Naive thymus-derived CD4-positive, alpha-beta T cell (primary cell): ENCODE results near the gene TTC36. TPM values are rescaled to one million over a fixed set of nuclear protein-coding genes. Genes with fewer than 3 reads are reported as not detected.

Experiments
- ATAC-seq: fragments of 150-1000 bp; cut with Tn5 transposase; 2 replicates; pipeline ENCODE4 v1.10.0; 2021; ENCODE audit warnings: mild to moderate bottlenecking, moderate library complexity
- CTCF ChIA-PET: fragments of 350-600 bp; sonication (Branson Sonifier 250); formaldehyde crosslinking; loops from one replicate; lab custom pipeline; 2021; ENCODE audit warnings: antibody characterized with exemption; lab: Charles Lee
- POLR2A ChIA-PET: fragments of 350-600 bp; sonication (Branson Sonifier 250); formaldehyde crosslinking; loops from one replicate; lab custom pipeline; 2021; ENCODE audit warnings: antibody characterized with exemption, inconsistent platforms; lab: Charles Lee
- DNase-seq, 9 donors: peaks; one replicate each; pipeline versions ENCODE4 v3.0.0 to v3.0.0-alpha.2; 2020 to 2022; ENCODE audit warnings: mixed read lengths in 1 of 9
- H3K27ac ChIP-seq: one replicate; pipeline ENCODE4 v1.7.0; 2013; ENCODE audit warnings: mild to moderate bottlenecking, low read depth, low read length, moderate library complexity
- H3K27me3 ChIP-seq, 2 donors: one replicate each; pipeline ENCODE4 v1.7.0; 2013; ENCODE audit warnings: low read length in 2 of 2, mild to moderate bottlenecking in 2 of 2, moderate library complexity in 2 of 2; ENCODE audit not compliant: control insufficient read depth in 2 of 2, insufficient read depth in 2 of 2
- H3K36me3 ChIP-seq, 3 experiments: 1 replicate in 2 of 3; 2 replicates in 1 of 3; pipeline ENCODE4 v1.7.0; 2013; ENCODE audit warnings: low read length in 3 of 3, mild to moderate bottlenecking in 3 of 3, moderate library complexity in 1 of 3; ENCODE audit not compliant: insufficient read depth in 3 of 3, control insufficient read depth in 2 of 3
- H3K4me1 ChIP-seq, 2 donors: one replicate each; pipeline ENCODE4 v1.7.0; 2013; ENCODE audit warnings: low read length in 2 of 2, mild to moderate bottlenecking in 2 of 2, moderate library complexity in 1 of 2; ENCODE audit not compliant: control insufficient read depth in 2 of 2, insufficient read depth in 2 of 2
- H3K4me3 ChIP-seq: 2 replicates; pipeline ENCODE4 v1.7.0; 2013; ENCODE audit warnings: mild to moderate bottlenecking, low read length
- H3K9me3 ChIP-seq, 3 experiments: 1 replicate in 2 of 3; 2 replicates in 1 of 3; pipeline ENCODE4 v1.7.0; 2013; ENCODE audit warnings: low read length in 3 of 3; ENCODE audit not compliant: control insufficient read depth in 2 of 3
- H3K27ac Mint-ChIP-seq, 9 donors: one replicate each; pipeline ENCODE4 v1.8.0; 2020 to 2022; ENCODE audit warnings: mixed read lengths in 9 of 9, mild to moderate bottlenecking in 8 of 9, moderate library complexity in 5 of 9, inconsistent platforms in 2 of 9
- H3K27me3 Mint-ChIP-seq, 5 donors: one replicate each; pipeline ENCODE4 v1.8.0; 2021 to 2022; ENCODE audit warnings: mixed read lengths in 5 of 5, mild to moderate bottlenecking in 1 of 5
- H3K36me3 Mint-ChIP-seq, 5 donors: one replicate each; pipeline ENCODE4 v1.8.0; 2020 to 2022; ENCODE audit warnings: mixed read lengths in 5 of 5, mild to moderate bottlenecking in 3 of 5, inconsistent platforms in 1 of 5
- H3K4me1 Mint-ChIP-seq, 7 donors: one replicate each; pipeline ENCODE4 v1.8.0; 2020 to 2022; ENCODE audit warnings: mixed read lengths in 7 of 7, mild to moderate bottlenecking in 3 of 7, inconsistent platforms in 1 of 7
- H3K4me3 Mint-ChIP-seq, 10 donors: one replicate each; pipeline ENCODE4 v1.8.0; 2020 to 2022; ENCODE audit warnings: mild to moderate bottlenecking in 10 of 10, mixed read lengths in 10 of 10, moderate library complexity in 6 of 10, inconsistent platforms in 2 of 10
- H3K9me3 Mint-ChIP-seq, 11 donors: one replicate each; pipeline ENCODE4 v1.8.0; 2020 to 2022; ENCODE audit warnings: mixed read lengths in 11 of 11, mild to moderate bottlenecking in 4 of 11, inconsistent platforms in 1 of 11, moderate library complexity in 1 of 11
- intact Hi-C, 2 donors: fragments of 100-400 bp; cut with micrococcal nuclease; formaldehyde crosslinking; loops; one replicate each; pipeline ENCODE4 v1.15.1; 2023
- polyA plus RNA-seq, 2 donors: library from polyadenylated mRNA; unstranded; fragments of 300-500 nt; fragmentation: Illumina TruSeq; gene quantifications; one replicate each; pipeline ENCODE4 v1.2.3, GENCODE V29; 2021
- total RNA-seq, 6 experiments: library from RNA in 5 of 6; stranded (reverse) in 5 of 6; gene quantifications; 1 replicate in 5 of 6; 2 replicates in 1 of 6; pipeline ENCODE4 v1.2.3 and lab custom pipeline; 2021 to 2026

TTC36 gene
- total and polyA plus RNA-seq, 7 experiments from 2014 or later = 0.29 to 2.7 (median 1.1) TPM

DNA sequence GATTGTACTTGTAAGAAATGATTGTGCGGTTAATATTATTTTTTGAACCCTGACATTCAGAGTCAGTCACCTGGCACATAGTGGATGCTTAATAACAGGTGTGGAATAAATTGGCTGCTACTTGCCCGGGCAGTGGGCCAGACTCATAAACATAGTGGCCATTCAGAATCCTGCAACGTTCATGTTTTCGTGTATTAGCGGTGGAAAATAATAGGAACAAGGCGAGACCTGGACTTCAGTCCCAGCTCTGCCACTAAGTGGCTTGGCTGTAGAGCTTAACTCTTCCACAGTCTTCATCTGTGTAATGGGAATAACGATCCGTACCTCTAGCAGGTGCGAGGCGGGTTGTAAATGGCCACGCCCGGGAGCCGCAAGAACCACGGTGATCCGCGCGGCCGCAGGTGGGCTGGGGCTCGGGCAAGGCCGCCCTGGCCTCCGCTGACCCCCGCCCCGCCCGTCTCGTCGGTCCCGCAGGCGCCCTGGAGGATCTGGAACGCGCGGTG is 3.0 kb downstream of the TTC36 start:
- Mint-ChIP-seq H3K4me1 (peaks cover 24 to 51% (median 45%) of the 10 kb centered on the region in 7 donors), H3K36me3 (peaks cover 0 to 5% (median 0%) of the 10 kb centered on the region in 5 donors), H3K4me3 (peak overlapping the region; percentile 92 to 99 (median 94)), H3K27me3 (peaks cover 0 to 3% (median 0%) of the 10 kb centered on the region in 5 donors), H3K9me3 (peaks cover 0 to 4% (median 0%) of the 10 kb centered on the region in 11 donors), H3K27ac (peak overlapping the region in 8 of 9 donors; percentile 71 to 96 (median 85))
- ATAC-seq (no peak), DNase-seq (no peak)
- Histone ChIP-seq H3K27me3 (no peaks in the 10 kb centered on the region), H3K4me3 (peak overlapping the region; percentile 83), H3K4me1 (peaks cover 13 to 14% of the 10 kb centered on the region in 2 donors), H3K9me3 (no peaks in the 10 kb centered on the region), H3K27ac (peak overlapping the region; percentile 83), H3K36me3 (peaks cover 0 to 25% (median 0%) of the 10 kb centered on the region in 3 experiments)
- intact Hi-C loops = loop anchor here (1.0 to 2.0 kb wide), 3 partner anchors 79 to 225 kb away; partner anchors contain the start of gene CD3E (in 1 of the 2)
- CTCF ChIA-PET = interaction anchor here (0.6 kb wide), 1 partner anchor 241 kb away, joined by 3 read pairs; no protein-coding TSS in a partner anchor
- POLR2A ChIA-PET = interaction anchor here (0.6 to 1.4 kb wide), 9 partner anchors 11 to 256 kb away, joined by 3 to 4 read pairs (median 3); partner anchors contain the start of genes ARCN1 and KMT2A

DNA sequence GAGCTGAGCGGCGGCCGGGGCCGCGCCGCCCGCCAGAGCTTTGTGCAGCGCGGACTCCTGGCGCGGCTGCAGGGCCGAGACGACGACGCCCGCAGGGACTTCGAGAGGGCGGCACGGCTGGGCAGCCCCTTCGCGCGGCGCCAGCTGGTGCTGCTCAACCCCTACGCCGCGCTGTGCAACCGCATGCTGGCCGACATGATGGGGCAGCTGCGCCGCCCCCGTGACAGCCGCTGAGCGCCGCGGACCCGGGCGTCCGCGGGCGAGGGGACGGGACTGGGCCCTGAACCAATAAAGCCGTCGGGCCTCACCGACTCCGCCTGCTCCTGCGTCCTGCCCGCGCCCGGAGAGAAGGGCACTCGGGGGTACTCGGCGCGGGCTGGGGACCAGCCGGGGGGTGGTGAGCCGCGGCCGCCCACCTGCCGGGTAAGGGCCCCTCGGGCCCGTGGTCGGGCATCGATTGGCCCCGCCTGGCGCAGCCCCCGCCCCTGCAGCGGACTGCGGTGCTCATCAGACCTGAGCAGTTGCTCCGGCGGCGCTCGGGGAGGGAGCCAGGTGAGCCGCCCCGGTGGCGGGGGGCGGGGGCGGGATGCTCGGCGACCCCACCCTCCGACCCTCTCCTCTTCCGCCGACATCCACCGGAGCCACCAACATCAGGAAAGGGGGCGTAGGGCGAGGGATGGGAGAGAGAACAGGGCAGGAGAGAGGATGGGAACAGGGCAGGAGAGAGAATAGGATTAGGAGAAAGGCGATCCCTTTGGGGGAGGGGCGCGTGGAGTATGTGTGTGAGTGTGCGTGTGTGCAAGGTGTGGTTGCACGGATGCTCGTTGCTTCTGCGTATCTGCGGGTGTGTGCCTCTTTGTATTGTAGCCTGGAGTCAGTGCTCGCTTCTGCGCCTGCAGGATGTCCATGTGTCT is 3.7 kb downstream of the TTC36 start, which contains the start of gene TMEM25:
TMEM25 (plus strand) TSS at position 510 of the 914 bp plus-strand sequence. CDS start 610 bp downstream, outside the sequence.
- peaks cover 0 to 3% (median 0%) of the 10 kb centered on the region in 5 donors for H3K27me3 Mint-ChIP-seq
- peaks cover 0 to 4% (median 0%) of the 10 kb centered on the region in 11 donors for H3K9me3 Mint-ChIP-seq
- Histone ChIP-seq H3K27ac (peak within 1 kb of the TSS; percentile 83), H3K4me1 (peaks cover 13 to 14% of the 10 kb centered on the region in 2 donors), H3K27me3 (no peaks in the 10 kb centered on the region), H3K36me3 (peaks cover 0 to 27% (median 0%) of the 10 kb centered on the region in 3 experiments), H3K9me3 (no peaks in the 10 kb centered on the region), H3K4me3 (peak within 1 kb of the TSS; percentile 83)
- DNase-seq (peak; percentile 55 to 82 (median 73)), ATAC-seq (peak; percentile 90)
- H3K4me3 Mint-ChIP-seq = peak within 1 kb of the TSS; percentile 92 to 99 (median 94)
- intact Hi-C loops = loop anchor here (1.0 to 2.0 kb wide), 6 partner anchors 35 to 466 kb away; partner anchors contain the start of genes ARCN1 (in 1 of the 2) and CD3E (in 1 of the 2)
- H3K36me3 Mint-ChIP-seq = peaks cover 0 to 7% (median 0%) of the 10 kb centered on the region in 5 donors
- H3K4me1 Mint-ChIP-seq = peaks cover 24 to 51% (median 45%) of the 10 kb centered on the region in 7 donors
- CTCF ChIA-PET = no interaction called here
- H3K27ac Mint-ChIP-seq = peak within 1 kb of the TSS; percentile 82 to 96 (median 91)
- POLR2A ChIA-PET = interaction anchor here (0.6 to 1.4 kb wide), 9 partner anchors 11 to 255 kb away, joined by 3 to 4 read pairs (median 3); partner anchors contain the start of genes ARCN1 and KMT2A

DNA sequence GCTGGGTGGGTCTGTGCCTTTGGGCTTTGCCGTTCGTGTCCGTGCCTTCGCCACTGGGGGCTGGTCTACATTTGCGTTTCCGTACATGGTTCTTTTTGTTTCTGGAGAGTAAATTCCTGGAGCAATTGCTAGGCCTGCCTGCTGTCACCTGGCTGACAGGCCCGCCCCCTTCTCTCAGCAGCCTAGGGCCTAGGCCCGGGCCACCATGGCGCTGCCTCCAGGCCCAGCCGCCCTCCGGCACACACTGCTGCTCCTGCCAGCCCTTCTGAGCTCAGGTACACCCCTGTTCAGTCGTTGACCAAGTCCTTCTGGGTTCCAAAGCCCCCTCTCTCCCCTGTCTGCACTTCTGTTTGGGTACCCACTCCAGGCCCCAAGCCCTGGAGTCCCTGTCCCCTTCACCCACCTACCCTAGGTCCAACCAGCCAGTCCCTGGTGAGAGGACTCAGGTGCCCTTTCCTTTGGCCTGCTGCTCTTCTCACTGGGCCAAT is 4.4 kb downstream of the TTC36 start:
- Histone ChIP-seq H3K4me3 (peak overlapping the region; percentile 83), H3K9me3 (no peaks in the 10 kb centered on the region), H3K36me3 (peaks cover 0 to 28% (median 0%) of the 10 kb centered on the region in 3 experiments), H3K27ac (peak overlapping the region; percentile 83), H3K4me1 (peaks cover 13 to 14% of the 10 kb centered on the region in 2 donors), H3K27me3 (no peaks in the 10 kb centered on the region)
- Mint-ChIP-seq H3K4me1 (peaks cover 22 to 48% (median 44%) of the 10 kb centered on the region in 7 donors), H3K27ac (peak overlapping the region; percentile 76 to 96 (median 90)), H3K9me3 (peaks cover 0 to 4% (median 0%) of the 10 kb centered on the region in 11 donors), H3K27me3 (peaks cover 0 to 3% (median 0%) of the 10 kb centered on the region in 5 donors), H3K36me3 (peaks cover 0 to 7% (median 0%) of the 10 kb centered on the region in 5 donors), H3K4me3 (peak overlapping the region; percentile 91 to 99 (median 94))
- DNase-seq = no peak
- ChIA-PET CTCF (no interaction called here), POLR2A (interaction anchor here (0.6 kb wide), 1 partner anchor 44 kb away, joined by 3 read pairs; no protein-coding TSS in a partner anchor)
- intact Hi-C loops = loop anchor here (1.0 to 2.0 kb wide), 5 partner anchors 35 to 466 kb away; partner anchors contain the start of genes ARCN1 (in 1 of the 2) and CD3E (in 1 of the 2)
- ATAC-seq = peak; percentile 24

DNA sequence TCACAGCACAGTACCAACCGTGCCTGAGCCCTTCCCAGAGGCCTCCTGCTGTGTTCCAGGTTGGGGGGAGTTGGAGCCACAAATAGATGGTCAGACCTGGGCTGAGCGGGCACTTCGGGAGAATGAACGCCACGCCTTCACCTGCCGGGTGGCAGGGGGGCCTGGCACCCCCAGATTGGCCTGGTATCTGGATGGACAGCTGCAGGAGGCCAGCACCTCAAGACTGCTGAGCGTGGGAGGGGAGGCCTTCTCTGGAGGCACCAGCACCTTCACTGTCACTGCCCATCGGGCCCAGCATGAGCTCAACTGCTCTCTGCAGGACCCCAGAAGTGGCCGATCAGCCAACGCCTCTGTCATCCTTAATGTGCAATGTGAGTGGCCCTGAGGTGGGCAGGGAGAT is 4.8 kb downstream of the TTC36 start:
- peaks cover 0 to 32% (median 0%) of the 10 kb centered on the region in 3 experiments for H3K36me3 ChIP-seq
- POLR2A ChIA-PET = interaction anchor here (0.6 kb wide), 1 partner anchor 43 kb away, joined by 3 read pairs; no protein-coding TSS in a partner anchor
- peak overlapping the region; percentile 91 to 99 (median 94) for H3K4me3 Mint-ChIP-seq
- H3K4me3 ChIP-seq = peak overlapping the region; percentile 83
- ATAC-seq (no peak), DNase-seq (no peak)
- CTCF ChIA-PET = no interaction called here
- intact Hi-C loops = no loop called here
- peaks cover 0 to 7% (median 0%) of the 10 kb centered on the region in 5 donors for H3K36me3 Mint-ChIP-seq
- H3K27me3 Mint-ChIP-seq = peaks cover 0 to 3% (median 0%) of the 10 kb centered on the region in 5 donors
- no peaks in the 10 kb centered on the region for H3K9me3 ChIP-seq
- H3K9me3 Mint-ChIP-seq = peaks cover 0 to 4% (median 0%) of the 10 kb centered on the region in 11 donors
- H3K4me1 ChIP-seq = peaks cover 13 to 14% of the 10 kb centered on the region in 2 donors
- H3K27me3 ChIP-seq = no peaks in the 10 kb centered on the region
- peak overlapping the region; percentile 83 for H3K27ac ChIP-seq
- peak overlapping the region in 8 of 9 donors; percentile 76 to 96 (median 90) for H3K27ac Mint-ChIP-seq
- peaks cover 20 to 43% (median 39%) of the 10 kb centered on the region in 7 donors for H3K4me1 Mint-ChIP-seq

DNA sequence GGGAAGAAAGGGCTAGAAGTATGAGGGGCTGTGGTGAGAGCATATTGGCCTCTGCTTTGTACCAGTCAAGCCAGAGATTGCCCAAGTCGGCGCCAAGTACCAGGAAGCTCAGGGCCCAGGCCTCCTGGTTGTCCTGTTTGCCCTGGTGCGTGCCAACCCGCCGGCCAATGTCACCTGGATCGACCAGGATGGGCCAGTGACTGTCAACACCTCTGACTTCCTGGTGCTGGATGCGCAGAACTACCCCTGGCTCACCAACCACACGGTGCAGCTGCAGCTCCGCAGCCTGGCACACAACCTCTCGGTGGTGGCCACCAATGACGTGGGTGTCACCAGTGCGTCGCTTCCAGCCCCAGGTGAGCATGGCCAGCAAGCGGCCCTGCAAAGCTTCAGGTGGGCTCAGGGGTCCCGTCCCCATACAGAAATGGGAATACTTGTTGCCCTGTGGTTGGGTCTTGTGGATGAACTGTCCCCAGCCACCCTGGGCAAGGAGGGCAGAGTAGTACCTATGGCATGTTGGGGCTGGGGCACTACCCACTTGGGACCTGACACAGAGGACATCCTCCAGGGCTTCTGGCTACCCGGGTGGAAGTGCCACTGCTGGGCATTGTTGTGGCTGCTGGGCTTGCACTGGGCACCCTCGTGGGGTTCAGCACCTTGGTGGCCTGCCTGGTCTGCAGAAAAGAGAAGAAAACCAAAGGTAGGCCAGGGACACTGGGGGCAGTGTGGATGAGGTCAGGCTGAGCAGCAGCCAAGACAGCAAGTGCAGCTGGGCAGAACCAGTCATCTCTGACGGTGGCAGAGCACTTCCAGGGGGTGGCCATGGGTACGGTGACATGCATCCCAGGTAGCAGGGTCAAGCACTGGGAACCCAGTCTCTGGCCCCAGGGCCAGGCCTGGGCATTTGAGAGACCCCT is 5.8 kb downstream of the TTC36 start:
- H3K36me3 Mint-ChIP-seq = peaks cover 0 to 7% (median 0%) of the 10 kb centered on the region in 5 donors
- ChIA-PET POLR2A (interaction anchor here (0.7 kb wide), 1 partner anchor 664 kb away, joined by 3 read pairs; no protein-coding TSS in a partner anchor), CTCF (no interaction called here)
- no peaks in the 10 kb centered on the region for H3K27me3 ChIP-seq
- intact Hi-C loops = no loop called here
- peak overlapping the region in 2 of 9 donors; percentile 25 to 32 for H3K27ac Mint-ChIP-seq
- peaks cover 0 to 4% (median 0%) of the 10 kb centered on the region in 11 donors for H3K9me3 Mint-ChIP-seq
- H3K36me3 ChIP-seq = peaks cover 0 to 36% (median 0%) of the 10 kb centered on the region in 3 experiments
- peaks cover 16 to 33% (median 30%) of the 10 kb centered on the region in 7 donors for H3K4me1 Mint-ChIP-seq
- no peak overlapping the region for H3K27ac ChIP-seq
- no peaks in the 10 kb centered on the region for H3K9me3 ChIP-seq
- no peak for DNase-seq
- H3K4me3 Mint-ChIP-seq = peak overlapping the region in 5 of 10 donors; percentile 94 to 99 (median 95)
- H3K4me1 ChIP-seq = peaks cover 13 to 14% of the 10 kb centered on the region in 2 donors
- no peak for ATAC-seq
- no peak overlapping the region for H3K4me3 ChIP-seq
- H3K27me3 Mint-ChIP-seq = peaks cover 0 to 3% (median 0%) of the 10 kb centered on the region in 5 donors
